22Rv1 (cell line): ENCODE data around the gene ZNF275.

ENCODE experiments used
- H3K27ac ChIP-seq: fragments of 450-650 bp; 2 replicates; pipeline ENCODE4 v1.5.1; 2017
- CTCF ChIP-seq: fragments of 450-650 bp; IDR thresholded peaks from 2 replicates; pipeline ENCODE4 v1.5.1; 2017; ENCODE audit warnings: mild to moderate bottlenecking
- ZFX ChIP-seq: fragments of 450-650 bp; IDR thresholded peaks from 2 replicates; pipeline ENCODE4 v1.6.1; 2017; ENCODE audit warnings: antibody characterized with exemption, borderline replicate concordance

ZNF275 gene

GRCh38 chrX:153377727-153378126 lies 43.8 kb downstream of the ZNF275 start:
- TF ChIP-seq CTCF (no peak), ZFX (no peak)
- no peak overlapping the region for H3K27ac ChIP-seq

GRCh38 chrX:153378607-153379006 lies 44.7 kb downstream of the ZNF275 start:
- TF ChIP-seq ZFX: no peak
- no peak for TF ChIP-seq CTCF
- no peak overlapping the region for H3K27ac ChIP-seq

GRCh38 chrX:153379508-153379907 lies 45.6 kb downstream of the ZNF275 start:
- TF ChIP-seq CTCF (no peak), ZFX (no peak)
- no peak overlapping the region for H3K27ac ChIP-seq

GRCh38 chrX:153379971-153380581 lies 46.1 kb downstream of the ZNF275 start:
- H3K27ac ChIP-seq: no peak overlapping the region
- TF ChIP-seq CTCF (no peak), ZFX (no peak)

- no peak overlapping the region for H3K27ac ChIP-seq
Observed at GRCh38 chrX:153380691-153381090, 46.7 kb downstream of the ZNF275 start.

GRCh38 chrX:153381684-153382532 lies 48.0 kb downstream of the ZNF275 start:
- H3K27ac ChIP-seq: no peak overlapping the region
- TF ChIP-seq CTCF (no peak), ZFX (no peak)

More at GRCh38 chrX:153380691-153381090, 46.7 kb downstream of the ZNF275 start:
- TF ChIP-seq ZFX (no peak), CTCF (no peak)
